ENCODE results near the gene KDM1B.

The KDM1B gene, protein sequence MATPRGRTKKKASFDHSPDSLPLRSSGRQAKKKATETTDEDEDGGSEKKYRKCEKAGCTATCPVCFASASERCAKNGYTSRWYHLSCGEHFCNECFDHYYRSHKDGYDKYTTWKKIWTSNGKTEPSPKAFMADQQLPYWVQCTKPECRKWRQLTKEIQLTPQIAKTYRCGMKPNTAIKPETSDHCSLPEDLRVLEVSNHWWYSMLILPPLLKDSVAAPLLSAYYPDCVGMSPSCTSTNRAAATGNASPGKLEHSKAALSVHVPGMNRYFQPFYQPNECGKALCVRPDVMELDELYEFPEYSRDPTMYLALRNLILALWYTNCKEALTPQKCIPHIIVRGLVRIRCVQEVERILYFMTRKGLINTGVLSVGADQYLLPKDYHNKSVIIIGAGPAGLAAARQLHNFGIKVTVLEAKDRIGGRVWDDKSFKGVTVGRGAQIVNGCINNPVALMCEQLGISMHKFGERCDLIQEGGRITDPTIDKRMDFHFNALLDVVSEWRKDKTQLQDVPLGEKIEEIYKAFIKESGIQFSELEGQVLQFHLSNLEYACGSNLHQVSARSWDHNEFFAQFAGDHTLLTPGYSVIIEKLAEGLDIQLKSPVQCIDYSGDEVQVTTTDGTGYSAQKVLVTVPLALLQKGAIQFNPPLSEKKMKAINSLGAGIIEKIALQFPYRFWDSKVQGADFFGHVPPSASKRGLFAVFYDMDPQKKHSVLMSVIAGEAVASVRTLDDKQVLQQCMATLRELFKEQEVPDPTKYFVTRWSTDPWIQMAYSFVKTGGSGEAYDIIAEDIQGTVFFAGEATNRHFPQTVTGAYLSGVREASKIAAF

GRCh38 chr6:18155150-18155863 is at the start of gene KDM1B:
TSS of gene KDM1B (plus strand) at chr6:18155422. CDS start at chr6:18159896, 4,474 bp downstream.
- peak; percentile 91 for DNase-seq

DNA sequence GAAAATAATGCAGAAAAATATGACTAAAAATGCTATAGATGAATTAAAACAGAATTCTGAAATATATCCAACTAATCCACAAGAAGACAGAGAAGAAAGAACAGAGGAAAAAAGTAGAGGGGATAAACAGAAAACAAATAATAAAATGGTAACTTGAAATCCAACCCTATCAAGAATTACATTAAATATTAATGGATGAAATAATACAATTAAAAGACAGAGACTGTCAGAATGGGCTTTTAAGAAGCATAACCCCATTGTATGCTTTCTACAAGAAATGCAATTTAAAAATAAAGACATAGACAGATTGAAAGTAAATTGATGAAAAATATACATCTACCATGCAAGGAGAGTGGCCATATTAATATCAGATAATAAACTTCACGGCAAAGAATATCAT is 48.2 kb upstream of the KDM1B start:
- DNase-seq, result no peak

GRCh38 chr6:18110162-18110561 is 45.1 kb upstream of the KDM1B start:
- DNase-seq, result no peak

DNA sequence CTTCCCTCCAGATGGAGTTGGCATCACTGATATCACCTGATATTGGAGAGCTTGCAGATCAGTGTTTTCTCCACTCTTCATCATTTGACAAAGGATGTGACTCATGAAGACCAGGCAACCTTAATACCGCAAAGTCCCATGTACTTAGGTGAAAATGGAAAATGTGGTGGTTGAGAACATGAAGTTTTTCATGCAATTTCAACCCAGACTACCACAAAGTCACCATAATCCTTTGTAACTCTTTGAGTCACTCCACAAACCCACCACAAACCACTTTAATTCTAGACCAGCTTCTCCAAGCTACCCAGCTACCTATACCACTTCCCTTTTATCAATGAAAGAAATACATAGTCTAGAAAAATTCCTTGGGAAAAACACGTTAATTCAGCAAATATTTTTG is 39.9 kb upstream of the KDM1B start:
- no peak for DNase-seq

GRCh38 chr6:18117136-18117535 is 38.1 kb upstream of the KDM1B start:
- DNase-seq, result peak; percentile 27

GRCh38 chr6:18118330-18118729 is 36.9 kb upstream of the KDM1B start:
- peak; percentile 92 for DNase-seq

GRCh38 chr6:18119236-18119635 is 36.0 kb upstream of the KDM1B start:
- no peak for DNase-seq

- no peak for DNase-seq
These were observed 33.6 kb upstream of the KDM1B start for GRCh38 chr6:18121580-18122127.

GRCh38 chr6:18122128-18123093 is 32.8 kb upstream of the KDM1B start, which contains the start of gene NHLRC1:
TSS of gene NHLRC1 (minus strand) at chr6:18122677. CDS start at chr6:18122606, 71 bp downstream.
- DNase-seq, result no peak

GRCh38 chr6:18126121-18126520 is 29.1 kb upstream of the KDM1B start:
- no peak for DNase-seq

DNA sequence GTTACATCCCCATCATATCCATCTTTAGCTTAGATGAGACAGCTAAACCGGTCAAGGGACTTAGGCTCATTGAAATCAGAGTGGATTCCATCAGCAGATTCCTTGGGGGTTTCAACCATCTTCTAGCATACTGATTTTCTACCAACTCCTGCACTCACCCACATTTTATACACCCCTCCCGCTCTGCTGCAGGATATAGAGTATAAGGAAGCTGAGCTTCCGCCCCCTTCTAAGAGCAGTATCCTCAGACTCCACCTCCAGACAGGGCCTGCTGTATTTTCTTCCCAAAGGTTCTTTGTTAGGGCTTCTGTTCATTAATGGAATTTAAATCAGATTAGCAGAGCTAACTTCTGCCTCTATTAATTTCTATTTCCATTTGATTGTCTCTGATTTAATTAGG is 22.9 kb upstream of the KDM1B start:
- no peak for DNase-seq

GRCh38 chr6:18135171-18135570 is 20.1 kb upstream of the KDM1B start:
- no peak for DNase-seq

- DNase-seq, result no peak
These were observed 19.0 kb upstream of the KDM1B start for GRCh38 chr6:18136260-18136659.

- no peak for DNase-seq
These were observed 16.3 kb upstream of the KDM1B start for GRCh38 chr6:18138906-18139305.

- DNase-seq, result no peak
These were observed 15.1 kb upstream of the KDM1B start for GRCh38 chr6:18139935-18140621.

DNA sequence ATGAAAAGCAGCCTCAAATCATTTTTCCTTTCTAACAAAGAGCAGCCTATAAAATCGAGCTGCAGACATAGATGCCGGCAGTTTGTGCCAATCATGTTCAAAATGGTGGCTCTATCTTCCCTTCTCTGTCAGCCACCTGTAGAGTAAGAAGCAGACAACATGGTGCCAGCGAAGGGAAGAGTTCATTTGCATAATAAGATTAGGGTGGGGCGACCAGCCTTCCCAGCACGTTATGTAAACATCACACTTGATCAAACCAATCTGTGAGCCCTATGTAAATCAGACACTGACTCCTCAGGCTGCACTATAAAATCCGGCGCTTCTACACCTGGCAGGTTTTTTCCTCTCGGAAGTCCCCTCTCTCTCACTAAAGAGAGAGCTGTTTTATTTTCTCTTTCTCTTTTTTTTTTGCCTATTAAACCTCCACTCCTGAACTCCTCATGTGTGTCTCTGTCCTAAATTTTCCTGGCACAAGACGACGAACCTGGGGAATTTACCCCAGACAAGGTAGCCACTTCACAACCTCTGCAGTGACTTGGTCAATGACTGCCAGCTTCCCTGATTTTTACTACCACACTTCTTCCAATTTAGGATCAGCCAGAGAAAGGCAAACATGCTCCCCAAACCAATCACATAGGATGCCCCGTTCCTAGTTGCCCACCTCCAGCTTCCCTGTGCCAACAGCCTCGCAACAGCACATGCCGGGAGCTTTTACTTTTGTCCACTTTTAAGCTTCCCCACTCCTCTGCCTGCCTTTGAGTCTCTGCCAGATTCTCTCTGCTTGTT is 13.2 kb upstream of the KDM1B start:
- no peak for DNase-seq

- no peak for DNase-seq
These were observed 12.7 kb upstream of the KDM1B start for GRCh38 chr6:18142591-18142861.

GRCh38 chr6:18147160-18147559 is 8.1 kb upstream of the KDM1B start:
- DNase-seq, result no peak

GRCh38 chr6:18147616-18148015 is 7.6 kb upstream of the KDM1B start:
- DNase-seq, result no peak

DNA sequence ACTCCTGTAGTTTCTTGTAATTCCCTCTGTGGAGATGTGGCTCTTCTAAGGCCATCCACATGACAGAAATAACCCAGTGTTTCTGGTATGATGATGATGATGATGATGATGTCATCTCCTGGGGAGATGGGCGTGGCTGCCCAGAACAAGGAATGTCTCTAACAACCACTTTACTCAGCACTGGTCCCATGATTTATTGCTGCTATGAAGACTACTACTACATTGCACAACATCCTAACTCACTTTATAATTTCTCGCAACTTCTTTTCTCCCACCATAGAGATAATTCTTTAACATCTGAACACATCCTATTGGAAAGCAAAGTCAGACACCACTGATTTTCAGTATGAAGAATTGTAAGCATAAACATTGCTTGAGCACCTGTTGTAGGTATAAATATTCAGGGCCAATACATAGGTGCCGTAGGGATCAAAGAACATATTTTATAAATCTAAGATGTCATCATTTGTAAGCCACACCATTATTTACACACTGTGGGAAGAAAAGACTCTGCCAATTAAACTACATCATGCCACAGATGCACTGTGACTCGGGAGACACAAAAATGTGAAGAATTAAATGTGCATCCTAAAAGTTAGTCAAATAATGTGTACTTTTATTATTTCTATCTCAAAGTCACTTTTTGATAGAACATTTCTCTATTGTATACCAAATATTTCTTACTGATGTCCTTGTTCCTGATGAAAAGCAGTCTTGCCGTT is 6.8 kb upstream of the KDM1B start:
- DNase-seq, result no peak
